ENCODE data around the gene SPEM1.

GRCh38 chr17:7465597-7466275 is 45.6 kb downstream of the SPEM1 start:
- TF ChIP-seq POLR2A (IDR thresholded peaks at IDR 0.05; ENCODE audit: low read depth, low read length) (no peak), TAF1 (IDR thresholded peaks at IDR 0.05; ENCODE audit: low read depth, low read length) (no peak)

Measured in GM12891 (cell line).